ENCODE measurements around the gene SHTN1.

GRCh38 chr10:116831790-116832189 is 173.2 kb downstream of the SHTN1 start:
- TF ChIP-seq CTCF (optimal IDR thresholded peaks at IDR 0.05 in 1 of 3, IDR thresholded peaks at IDR 0.05 in 1 of 3, conservative IDR thresholded peaks at IDR 0.05 in 1 of 3; ENCODE audit: extremely low read depth in 1 of 3, insufficient read depth in 2 of 3, low read length in 3 of 3): no peak
- TF ChIP-seq EZH2 (IDR thresholded peaks at IDR 0.05; ENCODE audit: low read length): no peak

Data from keratinocyte (primary cell).